ENCODE measurements around the gene SCGB3A2.

SCGB3A2 gene

GRCh38 chr5:147911427-147911826, 32.9 kb downstream of the SCGB3A2 start:
- peak in 1 of 2 experiments; percentile 25 for DNase-seq

DNA sequence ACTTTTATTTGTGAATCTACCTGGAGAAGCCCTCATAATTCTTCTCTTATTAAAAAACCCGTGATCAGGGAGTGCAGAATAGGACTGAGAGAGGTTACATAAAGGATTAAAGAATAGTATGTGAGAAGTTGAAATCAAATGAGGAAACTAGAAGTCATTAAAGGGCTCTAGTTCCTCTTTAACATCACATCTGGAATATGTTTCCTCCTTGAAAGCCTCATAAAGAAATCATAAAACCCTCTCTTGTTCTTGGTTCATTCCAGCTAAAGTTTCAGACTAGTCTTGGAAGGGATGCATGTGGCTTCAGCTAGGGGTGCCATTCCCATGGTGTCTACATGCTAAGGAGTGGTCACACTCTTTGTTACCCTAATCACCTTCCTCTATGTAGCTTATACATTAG, 33.5 kb downstream of the SCGB3A2 start:
- DNase-seq = no peak

- no peak for DNase-seq
Measured at GRCh38 chr5:147913786-147914185, 35.3 kb downstream of the SCGB3A2 start.

- DNase-seq = no peak
Measured at GRCh38 chr5:147918101-147918685, 39.7 kb downstream of the SCGB3A2 start.

- DNase-seq = no peak
Measured at GRCh38 chr5:147918899-147919298, 40.4 kb downstream of the SCGB3A2 start.

GRCh38 chr5:147920420-147921030, 42.0 kb downstream of the SCGB3A2 start:
- DNase-seq = no peak

DNA sequence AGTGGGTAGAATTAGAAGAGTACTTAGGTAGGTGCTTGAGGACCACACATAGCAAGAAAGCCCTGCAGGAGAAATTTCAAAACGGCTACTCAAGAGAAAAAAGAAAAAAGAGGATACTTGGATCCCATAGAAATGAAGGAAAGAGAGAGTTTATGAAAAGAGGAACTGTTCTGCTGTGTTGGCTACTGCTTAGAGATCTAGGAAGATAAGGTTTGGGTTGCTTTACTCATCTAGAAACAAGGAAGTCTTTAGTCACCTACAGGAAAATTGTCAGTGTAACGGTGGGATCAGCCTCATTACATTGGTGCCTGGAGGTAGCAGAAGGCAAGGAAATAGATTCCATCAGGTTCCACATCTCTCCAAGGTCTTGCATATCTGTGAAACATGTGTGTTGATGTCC, 42.6 kb downstream of the SCGB3A2 start:
- no peak for DNase-seq

DNA sequence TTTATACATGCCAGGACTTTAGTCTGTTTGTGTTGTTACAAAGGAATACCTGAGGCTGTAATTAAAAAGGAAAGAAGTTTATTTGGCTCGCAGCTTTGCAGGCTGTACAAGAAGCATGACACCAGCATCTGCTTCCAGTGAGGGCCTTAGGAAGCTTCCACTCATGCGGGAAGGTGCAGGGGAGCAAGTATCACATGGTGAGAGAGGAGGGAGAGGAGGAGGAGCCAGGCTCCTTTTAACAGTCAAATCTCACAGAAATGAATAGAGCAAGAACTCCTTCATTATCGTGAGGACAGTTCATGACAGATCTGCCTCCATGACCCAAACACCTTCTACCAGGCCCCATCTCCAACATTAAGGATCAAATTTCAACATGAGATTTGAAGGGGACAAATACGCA, 46.5 kb downstream of the SCGB3A2 start:
- DNase-seq = no peak

DNA sequence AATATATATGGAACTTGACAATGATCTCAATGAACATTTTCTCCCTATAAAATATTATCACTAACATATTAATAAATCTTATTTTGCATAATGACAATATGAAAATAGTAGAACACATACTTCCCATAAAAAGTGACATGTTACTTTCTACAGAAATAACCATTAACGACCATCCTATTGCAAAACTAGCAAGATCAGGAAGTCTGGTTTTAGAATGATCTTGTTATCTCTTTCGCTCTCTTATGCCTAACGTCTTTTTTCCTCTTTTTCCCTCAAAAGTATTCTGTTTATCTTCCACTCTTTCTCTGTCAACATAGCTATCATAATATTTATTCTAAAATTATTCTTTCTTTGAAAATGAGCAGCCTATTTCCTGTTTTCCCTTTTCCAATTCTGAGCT, 49.4 kb downstream of the SCGB3A2 start:
- no peak for DNase-seq

DNA sequence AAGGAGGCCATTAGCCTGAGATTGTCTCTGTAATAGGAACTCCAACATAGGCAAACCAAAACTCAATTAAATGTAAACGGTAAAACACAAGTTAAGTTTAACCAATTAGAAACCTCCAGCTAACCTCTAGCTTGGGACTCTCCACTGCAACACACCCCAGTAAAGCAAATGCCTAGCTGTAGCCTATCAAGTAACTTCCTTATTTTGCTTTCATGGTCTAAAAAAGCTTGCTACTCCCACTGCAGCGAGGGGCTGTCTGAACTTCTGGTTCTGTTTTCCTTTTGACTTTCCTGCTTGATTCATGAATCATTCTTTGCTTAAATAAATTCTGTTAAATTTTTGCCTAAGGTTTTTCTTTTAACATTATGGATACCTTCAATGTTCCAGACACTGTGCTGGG, 52.3 kb downstream of the SCGB3A2 start:
- no peak for DNase-seq
